K562 (cell line): ENCODE results near the gene KCNAB2. TPM values are rescaled to one million over a fixed set of nuclear protein-coding genes. Genes with fewer than 3 reads are reported as not detected.

Experiments used
- ATAC-seq: fragments of 200-7000 bp; cut with Tn5 transposase; 3 replicates; pipeline ENCODE4 v1.9.1; 2020; ENCODE audit warnings: moderate library complexity
- BruUV-seq: library from RNA; stranded (reverse); fragments of 400-500 nt; replicated peaks from 2 replicates; lab custom pipeline; 2021; lab: Mats Ljungman, UMichigan
- CTCF ChIA-PET: fragments of 300-600 bp; formaldehyde crosslinking; extraction: SDS; loops from one replicate; lab custom pipeline; 2021; ENCODE audit warnings: low intra/inter-chr PET ratio; lab: Yijun Ruan, JAX
- POLR2A ChIA-PET: fragments of 300-600, 350-650 bp; sonication (Branson Sonifier 250); formaldehyde crosslinking; extraction: SDS; loops from one replicate; lab custom pipeline; 2021; ENCODE audit warnings: antibody characterized with exemption, inconsistent platforms; lab: Yijun Ruan, JAX
- DNase-seq, 4 experiments: peaks; one replicate each; pipeline versions ENCODE4 v3.0.0 to v3.0.0-alpha.2; 2011 to 2018; ENCODE audit warnings: low spot score in 3 of 4, mixed read lengths in 3 of 4; ENCODE audit errors: extremely low read depth in 1 of 4
- FAIRE-seq: peaks from 2 replicates; lab custom pipeline; 2011; peaks lifted over from hg19 to GRCh38; lab: Jason Lieb, UNC
- H2AFZ ChIP-seq: 2 replicates; pipeline ENCODE4 v1.6.0; 2011; ENCODE audit warnings: low read depth, low read length, control low read depth, inconsistent platforms
- H3K27ac ChIP-seq: fragments of 200-600 bp; 3 replicates; pipeline ENCODE4 v1.8.0; 2011; ENCODE audit warnings: low read depth, mild to moderate bottlenecking, control low read depth, inconsistent platforms, low read length, moderate library complexity, mixed read lengths; ENCODE audit errors: extremely low read depth
- H3K27me3 ChIP-seq, 2 experiments: fragments of 300-600 bp in 1 of 2; 2 replicates in 1 of 2; 3 replicates in 1 of 2; pipeline versions ENCODE4 v1.6.0 to v1.8.0; 2011; ENCODE audit warnings: inconsistent platforms in 2 of 2, low read length in 2 of 2, mild to moderate bottlenecking in 1 of 2, mixed read lengths in 1 of 2, moderate library complexity in 1 of 2; ENCODE audit not compliant: control insufficient read depth in 2 of 2, insufficient read depth in 2 of 2
- H3K36me3 ChIP-seq: fragments of 300-600 bp; 3 replicates; pipeline ENCODE4 v1.8.0; 2011; ENCODE audit warnings: mild to moderate bottlenecking, low read length, inconsistent platforms; ENCODE audit not compliant: control insufficient read depth, insufficient read depth
- H3K4me1 ChIP-seq, 2 experiments: fragments of 200-600 bp in 1 of 2; replicated peaks in 1 of 2; 2 replicates in 1 of 2; 3 replicates in 1 of 2; pipeline versions ENCODE4 v1.5.1 to v1.8.0; 2011; ENCODE audit warnings: inconsistent platforms in 2 of 2, low read length in 2 of 2, mild to moderate bottlenecking in 1 of 2, mixed read lengths in 1 of 2, moderate library complexity in 1 of 2; ENCODE audit not compliant: control insufficient read depth in 2 of 2, insufficient read depth in 2 of 2
- H3K4me2 ChIP-seq: 2 replicates; pipeline ENCODE4 v1.6.1; 2011; ENCODE audit warnings: low read length, control low read depth, inconsistent platforms, mixed read lengths; ENCODE audit not compliant: insufficient read depth
- H3K4me3 ChIP-seq: fragments of 200-600 bp; sonication (generic), shearing (Covaris generic); 2 replicates; pipeline ENCODE4 v1.5.1; 2016; ENCODE audit warnings: control low read depth, inconsistent platforms
- H3K79me2 ChIP-seq: fragments of 200-600 bp; 3 replicates; pipeline ENCODE4 v1.8.0; 2011; ENCODE audit warnings: low read length, inconsistent platforms; ENCODE audit not compliant: control insufficient read depth, insufficient read depth
- H3K9ac ChIP-seq, 2 experiments: 2 replicates each; pipeline versions ENCODE4 v1.6.0 to v1.6.1; 2011; ENCODE audit warnings: low read depth in 2 of 2, low read length in 2 of 2, control low read depth in 1 of 2, inconsistent platforms in 1 of 2, mild to moderate bottlenecking in 1 of 2, mixed read lengths in 1 of 2; ENCODE audit not compliant: insufficient read depth in 1 of 2
- H3K9me1 ChIP-seq: one replicate; pipeline ENCODE4 v1.6.0; 2011; ENCODE audit warnings: inconsistent platforms, mild to moderate bottlenecking, low read length, moderate library complexity; ENCODE audit not compliant: control insufficient read depth, insufficient read depth
- H3K9me3 ChIP-seq: replicated peaks from 2 replicates; pipeline ENCODE4 v1.5.1; 2011; ENCODE audit warnings: low read depth, low read length, inconsistent platforms; ENCODE audit not compliant: control insufficient read depth, insufficient read depth
- H4K20me1 ChIP-seq: replicated peaks from 2 replicates; pipeline ENCODE4 v1.6.1; 2011; ENCODE audit warnings: low read length, inconsistent platforms, mixed read lengths; ENCODE audit not compliant: control insufficient read depth, insufficient read depth
- DMBX1 ChIP-seq: fragments of 250-450 bp; sonication (Bioruptor Pico); IDR thresholded peaks from 2 replicates; pipeline ENCODE4 v1.8.0; 2022; ENCODE audit warnings: inconsistent platforms, mild to moderate bottlenecking, moderate library complexity, borderline replicate concordance
- DPF2 ChIP-seq: fragments of 450-650 bp; IDR thresholded peaks from 2 replicates; pipeline ENCODE4 v1.6.1; 2016
- FOXM1 ChIP-seq, 2 experiments: fragments of 450-650 bp in 1 of 2; sonication (generic) in 1 of 2; formaldehyde crosslinking in 1 of 2; IDR thresholded peaks; 2 replicates each; pipeline versions ENCODE4 v1.6.1 to v1.9.0; 2017 to 2022; ENCODE audit warnings: low read depth in 2 of 2, mild to moderate bottlenecking in 2 of 2, missing genetic modification reagents in 1 of 2, moderate library complexity in 1 of 2
- HNRNPH1 ChIP-seq: fragments of 200-400 bp; formaldehyde crosslinking; optimal IDR thresholded peaks from 2 replicates; pipeline ENCODE3; 2017; ENCODE audit warnings: low read depth, mild to moderate bottlenecking, low read length, moderate library complexity
- HNRNPK ChIP-seq: fragments of 200-400 bp; formaldehyde crosslinking; IDR thresholded peaks from one replicate; pipeline ENCODE4 v1.6.1; 2018; ENCODE audit warnings: mild to moderate bottlenecking, low read depth, low read length; ENCODE audit not compliant: poor library complexity, severe bottlenecking
- MXI1 ChIP-seq: IDR thresholded peaks from 2 replicates; pipeline ENCODE4 v1.6.1; 2011; ENCODE audit warnings: low read depth, mild to moderate bottlenecking, improper control_type of control experiment, low read length
- NCOA1 ChIP-seq: fragments of 450-650 bp; IDR thresholded peaks from 2 replicates; pipeline ENCODE4 v1.6.1; 2016; ENCODE audit warnings: low read depth
- SMARCC2 ChIP-seq: fragments of 450-650 bp; IDR thresholded peaks from 2 replicates; pipeline ENCODE4 v1.6.1; 2017; ENCODE audit warnings: antibody characterized with exemption, moderate library complexity, mild to moderate bottlenecking, low read depth
- SRSF9 ChIP-seq: fragments of 200-400 bp; formaldehyde crosslinking; IDR thresholded peaks from 2 replicates; pipeline ENCODE4 v1.6.1; 2017; ENCODE audit warnings: low read depth, low read length, borderline replicate concordance
- STAT5B ChIP-seq: fragments of 250-450 bp; sonication (Bioruptor Pico); IDR thresholded peaks from 2 replicates; pipeline ENCODE4 v1.8.0; 2021; ENCODE audit warnings: mild to moderate bottlenecking, inconsistent platforms
- TEAD4 ChIP-seq, 2 experiments: sonication (generic) in 1 of 2; formaldehyde crosslinking in 1 of 2; IDR thresholded peaks; 2 replicates each; pipeline versions ENCODE4 v1.6.1 to v1.8.0; 2012 to 2022; ENCODE audit warnings: borderline replicate concordance in 1 of 2, inconsistent platforms in 1 of 2, low read length in 1 of 2, mild to moderate bottlenecking in 1 of 2, missing genetic modification reagents in 1 of 2
- ZKSCAN3 ChIP-seq: fragments of 250-450 bp; sonication (Bioruptor Pico); IDR thresholded peaks from 2 replicates; pipeline ENCODE4 v1.4.0; 2020
- ZNF23 ChIP-seq: fragments of 250-450 bp; sonication (Bioruptor Pico); IDR thresholded peaks from 2 replicates; pipeline ENCODE4 v1.4.0; 2020; ENCODE audit warnings: mild to moderate bottlenecking
- ZNF655 ChIP-seq: fragments of 250-450 bp; sonication (Bioruptor Pico); IDR thresholded peaks from 2 replicates; pipeline ENCODE4 v1.5.0; 2021
- WGBS: fragments of 100-300 bp; shearing (Covaris generic); methylation state at CpG from one replicate; pipeline ENCODE4 v1.1.6; 2016; ENCODE audit warnings: low coverage, mixed read lengths; ENCODE audit not compliant: insufficient coverage; ENCODE audit errors: missing lambda C conversion rate; 5-methylcytosine and 5-hydroxymethylcytosine counted together
- in situ Hi-C: fragments of 300-500 bp; cut with MboI; formaldehyde crosslinking; loops from 4 replicates; pipeline ENCODE4 v1.15.0; 2018; ENCODE audit warnings: inconsistent platforms, mixed read lengths
- intact Hi-C: fragments of 100-400 bp; cut with micrococcal nuclease; formaldehyde crosslinking; loops from 2 replicates; pipeline ENCODE4 v1.14.2; 2022
- polyA plus RNA-seq, 8 experiments: library from polyadenylated mRNA; depleted of rRNA in 4 of 8; stranded (reverse) in 5 of 8; unstranded in 3 of 8; fragments of >200 nt; fragmentation: Nextera tagmentation in 2 of 8; fragmentation: Illumina TruSeq in 1 of 8; extraction: Ambion mirVana in 2 of 8; extraction: Trizol in 1 of 8; gene quantifications; 2 replicates each; pipeline versions ENCODE4 v1.2.1 to v1.2.3, GENCODE V29; 2011 to 2014; ENCODE audit warnings: inconsistent platforms in 1 of 8, missing spikeins in 1 of 8
- total RNA-seq, 7 experiments: library from RNA; depleted of rRNA in 6 of 7; stranded (reverse); fragments of >200 nt in 6 of 7; fragmentation: Illumina TruSeq in 2 of 7; extraction: Trizol in 2 of 7; gene quantifications; 2 replicates each; pipeline versions ENCODE4 v1.2.1 to v1.2.3, GENCODE V29; 2011 to 2021; ENCODE audit warnings: low replicate concordance in 1 of 7
- TF ChIP-seq, protein P1 (sequence below): fragments of 250-450 bp; sonication (Bioruptor Pico); IDR thresholded peaks from 2 replicates; pipeline ENCODE4 v1.5.0; 2021; ENCODE audit warnings: mild to moderate bottlenecking, borderline replicate concordance
- TF ChIP-seq, protein P2 (sequence below): conservative IDR thresholded peaks from 2 replicates; pipeline ENCODE4 v1.6.1; 2011; ENCODE audit warnings: low read depth, mild to moderate bottlenecking, low read length; ENCODE audit not compliant: control insufficient read depth
- TF ChIP-seq, protein P3 (sequence below): sonication (generic); IDR thresholded peaks from 2 replicates; pipeline ENCODE4 v1.6.1; 2016

Gene KCNAB2
- total and polyA plus RNA-seq, 9 of the 15 experiments (the other 6 are each of a cell fraction or from before 2014, with no cell fraction given) = 1.8 to 15.8 (median 7.1) TPM

DNA sequence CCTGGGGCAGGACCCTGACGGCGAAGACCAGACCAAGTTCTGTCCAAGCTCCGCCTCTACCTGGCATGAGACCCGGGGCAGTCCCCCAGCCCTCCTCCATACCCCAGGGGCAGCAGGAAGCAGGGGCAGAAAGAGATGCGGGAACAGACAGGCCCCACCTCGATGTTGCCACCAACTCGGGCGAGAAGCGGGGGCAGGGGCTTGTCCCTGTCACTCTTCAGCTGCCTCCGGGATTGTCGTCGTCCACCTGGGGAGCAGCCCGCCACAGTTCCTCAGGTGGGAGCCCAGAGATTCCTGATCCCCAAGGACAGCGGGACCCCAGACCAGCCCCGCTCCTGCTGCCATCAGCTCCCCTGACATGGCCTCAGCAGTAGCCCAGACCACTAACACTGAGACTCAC, 79.7 kb downstream of the KCNAB2 start:
- Histone ChIP-seq H2AFZ (no peak overlapping the region), H3K36me3 (no peaks in the 10 kb centered on the region), H3K4me1 (peaks cover 0 to 51% of the 10 kb centered on the region in 2 experiments; a peak in 3 of 5 replicates), H3K4me3 (no peak overlapping the region), H3K9ac (peak overlapping the region in 1 of 2 experiments; percentile 2; a peak in 1 of 4 replicates), H3K27ac (no peak overlapping the region), H4K20me1 (peaks cover 5% of the 10 kb centered on the region; the same call in 1 of the 2 replicates), H3K9me3 (no peaks in the 10 kb centered on the region), H3K27me3 (peaks cover 24 to 63% of the 10 kb centered on the region in 2 experiments), H3K4me2 (no peak overlapping the region), H3K9me1 (peaks cover 3% of the 10 kb centered on the region), H3K79me2 (no peaks in the 10 kb centered on the region)
- ChIA-PET POLR2A (interaction anchor here (0.6 to 1.5 kb wide), 4 partner anchors 9 to 80 kb away, joined by 4 to 7 read pairs (median 6); no protein-coding TSS in a partner anchor), CTCF (no interaction called here)
- intact Hi-C loops = no loop called here
- 17% methylated on average over 14 of the region's 15 CpGs for WGBS
- TF ChIP-seq FOXM1 (IDR thresholded peaks at IDR 0.05; ENCODE audit: low read depth) = no peak
- no peak for TF ChIP-seq FOXM1 (CRISPR knock-in tag; IDR thresholded peaks at IDR 0.05; ENCODE audit: low read depth)
- TF ChIP-seq SMARCC2 = no peak
- no peak for TF ChIP-seq HNRNPH1
- TF ChIP-seq MXI1 = no peak
- no peak for TF ChIP-seq NCOA1
- TF ChIP-seq TEAD4 (IDR thresholded peaks at IDR 0.05; ENCODE audit: low read length) = no peak
- no peak for TF ChIP-seq TEAD4 (CRISPR knock-in tag; IDR thresholded peaks at IDR 0.05; ENCODE audit: borderline replicate concordance)
- TF ChIP-seq, protein P1, sequence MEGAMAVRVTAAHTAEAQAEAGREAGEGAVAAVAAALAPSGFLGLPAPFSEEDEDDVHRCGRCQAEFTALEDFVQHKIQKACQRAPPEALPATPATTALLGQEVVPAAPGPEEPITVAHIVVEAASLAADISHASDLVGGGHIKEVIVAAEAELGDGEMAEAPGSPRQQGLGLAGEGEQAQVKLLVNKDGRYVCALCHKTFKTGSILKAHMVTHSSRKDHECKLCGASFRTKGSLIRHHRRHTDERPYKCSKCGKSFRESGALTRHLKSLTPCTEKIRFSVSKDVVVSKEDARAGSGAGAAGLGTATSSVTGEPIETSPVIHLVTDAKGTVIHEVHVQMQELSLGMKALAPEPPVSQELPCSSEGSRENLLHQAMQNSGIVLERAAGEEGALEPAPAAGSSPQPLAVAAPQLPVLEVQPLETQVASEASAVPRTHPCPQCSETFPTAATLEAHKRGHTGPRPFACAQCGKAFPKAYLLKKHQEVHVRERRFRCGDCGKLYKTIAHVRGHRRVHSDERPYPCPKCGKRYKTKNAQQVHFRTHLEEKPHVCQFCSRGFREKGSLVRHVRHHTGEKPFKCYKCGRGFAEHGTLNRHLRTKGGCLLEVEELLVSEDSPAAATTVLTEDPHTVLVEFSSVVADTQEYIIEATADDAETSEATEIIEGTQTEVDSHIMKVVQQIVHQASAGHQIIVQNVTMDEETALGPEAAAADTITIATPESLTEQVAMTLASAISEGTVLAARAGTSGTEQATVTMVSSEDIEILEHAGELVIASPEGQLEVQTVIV (CRISPR knock-in tag) = no peak
- TF ChIP-seq SRSF9 = no peak
- no peak for TF ChIP-seq STAT5B (CRISPR knock-in tag)
- TF ChIP-seq, protein P2, sequence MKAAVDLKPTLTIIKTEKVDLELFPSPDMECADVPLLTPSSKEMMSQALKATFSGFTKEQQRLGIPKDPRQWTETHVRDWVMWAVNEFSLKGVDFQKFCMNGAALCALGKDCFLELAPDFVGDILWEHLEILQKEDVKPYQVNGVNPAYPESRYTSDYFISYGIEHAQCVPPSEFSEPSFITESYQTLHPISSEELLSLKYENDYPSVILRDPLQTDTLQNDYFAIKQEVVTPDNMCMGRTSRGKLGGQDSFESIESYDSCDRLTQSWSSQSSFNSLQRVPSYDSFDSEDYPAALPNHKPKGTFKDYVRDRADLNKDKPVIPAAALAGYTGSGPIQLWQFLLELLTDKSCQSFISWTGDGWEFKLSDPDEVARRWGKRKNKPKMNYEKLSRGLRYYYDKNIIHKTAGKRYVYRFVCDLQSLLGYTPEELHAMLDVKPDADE = no peak
- TF ChIP-seq ZNF23 (CRISPR knock-in tag) = no peak
- TF ChIP-seq ZNF655 = no peak
- no peak for TF ChIP-seq DPF2
- TF ChIP-seq, protein P3, sequence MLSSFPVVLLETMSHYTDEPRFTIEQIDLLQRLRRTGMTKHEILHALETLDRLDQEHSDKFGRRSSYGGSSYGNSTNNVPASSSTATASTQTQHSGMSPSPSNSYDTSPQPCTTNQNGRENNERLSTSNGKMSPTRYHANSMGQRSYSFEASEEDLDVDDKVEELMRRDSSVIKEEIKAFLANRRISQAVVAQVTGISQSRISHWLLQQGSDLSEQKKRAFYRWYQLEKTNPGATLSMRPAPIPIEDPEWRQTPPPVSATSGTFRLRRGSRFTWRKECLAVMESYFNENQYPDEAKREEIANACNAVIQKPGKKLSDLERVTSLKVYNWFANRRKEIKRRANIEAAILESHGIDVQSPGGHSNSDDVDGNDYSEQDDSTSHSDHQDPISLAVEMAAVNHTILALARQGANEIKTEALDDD = no peak
- TF ChIP-seq DMBX1 = no peak
- TF ChIP-seq HNRNPK = no peak
- no peak for TF ChIP-seq ZKSCAN3 (CRISPR knock-in tag)
- DNase-seq (no peak), ATAC-seq (no peak), FAIRE-seq (no peak)
- in situ Hi-C loops = no loop called here
- BruUV-seq = no TSS peak
